Activated CD8-positive, alpha-beta T cell treated with anti-CD3 and anti-CD28 coated beads for 36 hours (primary cell): ENCODE measurements around the gene TARS3. TPM values are rescaled to one million over a fixed set of nuclear protein-coding genes. Genes with fewer than 3 reads are reported as not detected.
"Not testable (repeated sequence)": the region's sequence is repeated elsewhere in the genome, so short reads cannot be mapped to it uniquely, and the experiment has no call there.

Source experiments
- ATAC-seq: fragments of 200-7000 bp; cut with Tn5 transposase; one replicate; pipeline ENCODE4 v1.10.0; 2021; ENCODE audit warnings: mild to moderate bottlenecking, moderate library complexity
- CTCF ChIA-PET: fragments of 350-600 bp; sonication (Branson Sonifier 250); formaldehyde crosslinking; loops from one replicate; lab custom pipeline; 2021; ENCODE audit warnings: antibody characterized with exemption; lab: Charles Lee
- POLR2A ChIA-PET: fragments of 350-600 bp; sonication (Branson Sonifier 250); formaldehyde crosslinking; loops from one replicate; lab custom pipeline; 2021; ENCODE audit warnings: antibody characterized with exemption; lab: Charles Lee
- DNase-seq: peaks from one replicate; pipeline ENCODE4 v3.0.0-alpha.2; 2020
- H3K27ac Mint-ChIP-seq: one replicate; pipeline ENCODE4 v1.8.0; 2021; ENCODE audit warnings: mild to moderate bottlenecking, mixed read lengths
- H3K27me3 Mint-ChIP-seq: one replicate; pipeline ENCODE4 v1.8.0; 2021; ENCODE audit warnings: mixed read lengths
- H3K36me3 Mint-ChIP-seq: one replicate; pipeline ENCODE4 v1.8.0; 2021; ENCODE audit warnings: low read depth, mixed read lengths
- H3K4me1 Mint-ChIP-seq: one replicate; pipeline ENCODE4 v1.8.0; 2021; ENCODE audit warnings: low read depth, mixed read lengths
- H3K4me3 Mint-ChIP-seq: one replicate; pipeline ENCODE4 v1.8.0; 2021; ENCODE audit warnings: mild to moderate bottlenecking, moderate library complexity, mixed read lengths
- H3K9me3 Mint-ChIP-seq: one replicate; pipeline ENCODE4 v1.8.0; 2021; ENCODE audit warnings: mixed read lengths
- CTCF ChIP-seq: fragments of 200-600 bp; IDR thresholded peaks from one replicate; pipeline ENCODE4 v1.8.0; 2022; ENCODE audit warnings: antibody characterized with exemption, mild to moderate bottlenecking
- intact Hi-C: fragments of 100-400 bp; cut with micrococcal nuclease; formaldehyde crosslinking; loops from one replicate; pipeline ENCODE4 v1.10.0; 2022
- total RNA-seq, 2 experiments: library from RNA; stranded (reverse); gene quantifications; one replicate each; pipeline ENCODE4 v1.2.3, GENCODE V29; 2021

TARS3 gene
- total RNA-seq, 2 experiments from 2014 or later = 7.2 to 8.3 TPM

GRCh38 chr15:101664303-101664913 is 59.9 kb downstream of the TARS3 start:
- H3K9me3 Mint-ChIP-seq = peaks cover 6% of the 10 kb centered on the region
- no peak overlapping the region for H3K4me3 Mint-ChIP-seq
- H3K4me1 Mint-ChIP-seq = peaks cover 7% of the 10 kb centered on the region
- DNase-seq = peak; percentile 13
- no peaks in the 10 kb centered on the region for H3K27me3 Mint-ChIP-seq
- intact Hi-C loops = no loop called here
- ATAC-seq = no peak
- peaks cover 10% of the 10 kb centered on the region for H3K36me3 Mint-ChIP-seq
- ChIA-PET CTCF (no interaction called here), POLR2A (no interaction called here)
- H3K27ac Mint-ChIP-seq = no peak overlapping the region
- TF ChIP-seq CTCF = no peak

- ATAC-seq (no peak), DNase-seq (no peak)
- Mint-ChIP-seq H3K4me1 (peaks cover 6% of the 10 kb centered on the region), H3K27ac (no peak overlapping the region), H3K4me3 (no peak overlapping the region), H3K9me3 (peaks cover 2% of the 10 kb centered on the region), H3K36me3 (peaks cover 3% of the 10 kb centered on the region), H3K27me3 (no peaks in the 10 kb centered on the region)
- intact Hi-C loops = no loop called here
- TF ChIP-seq CTCF = no peak
- ChIA-PET CTCF (interaction anchor here (1.4 kb wide), 1 partner anchor 21 kb away, joined by 3 read pairs; no protein-coding TSS in a partner anchor), POLR2A (interaction anchor here (0.7 kb wide), 1 partner anchor 19 kb away, joined by 3 read pairs; no protein-coding TSS in a partner anchor)
These were observed 62.1 kb downstream of the TARS3 start for GRCh38 chr15:101662203-101662602.

GRCh38 chr15:101660005-101660404 is 64.3 kb downstream of the TARS3 start:
- ChIA-PET POLR2A (interaction anchor here (0.6 kb wide), 1 partner anchor 295 kb away, joined by 5 read pairs; no protein-coding TSS in a partner anchor), CTCF (interaction anchor here (1.0 kb wide), 1 partner anchor 19 kb away, joined by 4 read pairs; no protein-coding TSS in a partner anchor)
- TF ChIP-seq CTCF = no peak
- no peaks in the 10 kb centered on the region for H3K36me3 Mint-ChIP-seq
- H3K4me1 Mint-ChIP-seq = peaks cover 6% of the 10 kb centered on the region
- no peaks in the 10 kb centered on the region for H3K27me3 Mint-ChIP-seq
- H3K4me3 Mint-ChIP-seq = no peak overlapping the region
- no peak overlapping the region for H3K27ac Mint-ChIP-seq
- DNase-seq (no peak), ATAC-seq (no peak)
- H3K9me3 Mint-ChIP-seq = no peaks in the 10 kb centered on the region
- intact Hi-C loops = no loop called here

- no peak for ATAC-seq
- no peaks in the 10 kb centered on the region for H3K36me3 Mint-ChIP-seq
- no peak for TF ChIP-seq CTCF
- CTCF ChIA-PET = interaction anchor here (0.6 to 1.6 kb wide), 3 partner anchors 9 to 18 kb away, joined by 4 to 5 read pairs (median 4); no protein-coding TSS in a partner anchor
- H3K4me1 Mint-ChIP-seq = peaks cover 14% of the 10 kb centered on the region
- no peak overlapping the region for H3K27ac Mint-ChIP-seq
- H3K27me3 Mint-ChIP-seq = no peaks in the 10 kb centered on the region
- no peaks in the 10 kb centered on the region for H3K9me3 Mint-ChIP-seq
- POLR2A ChIA-PET = no interaction called here
- intact Hi-C loops = no loop called here
- DNase-seq = no peak
- H3K4me3 Mint-ChIP-seq = no peak overlapping the region
These were observed 66.1 kb downstream of the TARS3 start for GRCh38 chr15:101657968-101658784.

GRCh38 chr15:101657171-101657570 is 67.1 kb downstream of the TARS3 start:
- DNase-seq (no peak), ATAC-seq (no peak)
- TF ChIP-seq CTCF = no peak
- Mint-ChIP-seq H3K9me3 (no peaks in the 10 kb centered on the region), H3K36me3 (peaks cover 2% of the 10 kb centered on the region), H3K4me1 (peaks cover 14% of the 10 kb centered on the region), H3K4me3 (no peak overlapping the region), H3K27me3 (no peaks in the 10 kb centered on the region), H3K27ac (no peak overlapping the region)
- POLR2A ChIA-PET = no interaction called here
- CTCF ChIA-PET = interaction anchor here (1.6 kb wide), 1 partner anchor 17 kb away, joined by 5 read pairs; no protein-coding TSS in a partner anchor
- intact Hi-C loops = no loop called here

GRCh38 chr15:101654624-101655337 is 69.5 kb downstream of the TARS3 start:
- intact Hi-C loops = loop anchor here (5.0 kb wide), 1 partner anchor 362 kb away; no protein-coding TSS in a partner anchor
- Mint-ChIP-seq H3K4me3 (peak overlapping the region; percentile 33), H3K4me1 (peaks cover 26% of the 10 kb centered on the region), H3K27ac (peak overlapping the region; percentile 59)
- H3K27me3 Mint-ChIP-seq, ATAC-seq, H3K9me3 Mint-ChIP-seq, H3K36me3 Mint-ChIP-seq: not testable (repeated sequence)
- POLR2A ChIA-PET = interaction anchor here (0.8 to 1.0 kb wide), 2 partner anchors 28 to 65 kb away, joined by 3 to 4 read pairs; no protein-coding TSS in a partner anchor
- CTCF ChIA-PET = interaction anchor here (0.6 to 2.3 kb wide), 4 partner anchors 12 to 357 kb away, joined by 4 to 11 read pairs (median 4); no protein-coding TSS in a partner anchor
- peak; percentile 41 for DNase-seq
